ENCODE data around the gene SDK1.
A peak's percentile ranks its signal among the peaks of the same experiment; 100 is the strongest.
"Not testable (repeated sequence)": the region's sequence is repeated elsewhere in the genome, so short reads cannot be mapped to it uniquely, and the experiment has no call there.

SDK1 gene

GRCh38 chr7:3533040-3533439 is 232.0 kb downstream of the SDK1 start:
- no peak for DNase-seq (ENCODE audit: low read depth in 2 of 2)

GRCh38 chr7:3537210-3537875 is 236.3 kb downstream of the SDK1 start:
- no peak for DNase-seq (ENCODE audit: low read depth in 2 of 2)

GRCh38 chr7:3538041-3538440 is 237.0 kb downstream of the SDK1 start:
- DNase-seq (ENCODE audit: low read depth in 2 of 2) = no peak

GRCh38 chr7:3540456-3541220 is 239.6 kb downstream of the SDK1 start:
- no peak for DNase-seq (ENCODE audit: low read depth in 2 of 2)

- no peak for DNase-seq (ENCODE audit: low read depth in 2 of 2)
Observed at GRCh38 chr7:3544202-3544601, 243.2 kb downstream of the SDK1 start.

DNA sequence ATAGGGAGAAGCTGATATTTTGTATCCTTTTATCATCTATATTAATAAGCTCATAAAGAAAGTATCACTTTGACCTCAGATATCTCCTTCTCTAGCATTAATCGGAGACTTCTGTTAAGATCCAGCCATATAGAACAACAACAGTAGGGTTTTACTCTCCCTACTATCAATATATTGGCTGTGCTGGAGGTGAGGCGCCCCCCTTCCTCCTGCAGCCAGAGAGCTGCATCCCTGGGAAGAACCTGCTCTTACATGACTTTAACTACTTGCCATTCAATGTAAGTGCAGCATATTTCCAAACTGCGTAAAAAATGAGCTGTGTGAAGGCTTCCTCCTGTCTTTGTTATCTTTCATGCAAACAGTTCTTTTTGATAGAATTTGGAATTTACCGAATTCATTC is 247.8 kb downstream of the SDK1 start:
- DNase-seq (ENCODE audit: low read depth in 2 of 2) = no peak

DNA sequence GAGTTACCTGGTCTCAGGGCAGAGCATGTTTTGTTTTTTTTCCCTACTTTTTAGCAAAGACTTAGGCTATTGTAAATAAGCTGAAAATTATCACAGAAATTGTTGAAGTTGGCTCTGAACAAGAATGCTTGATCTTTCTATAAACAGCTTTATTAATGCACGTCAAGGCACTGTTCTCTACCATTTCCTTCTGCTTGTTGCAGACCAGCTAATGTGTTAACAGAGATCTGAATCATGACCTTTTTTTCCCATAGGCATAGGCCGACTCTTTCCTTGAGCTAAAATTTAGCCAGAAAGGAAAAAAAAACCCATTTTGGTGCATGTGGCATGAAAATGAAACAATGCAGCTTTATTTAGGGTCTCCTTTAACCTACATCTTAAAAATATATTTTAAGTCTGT is 248.5 kb downstream of the SDK1 start:
- DNase-seq (ENCODE audit: low read depth in 2 of 2) = no peak

GRCh38 chr7:3551536-3551935 is 250.5 kb downstream of the SDK1 start:
- DNase-seq (ENCODE audit: low read depth in 2 of 2) = no peak

GRCh38 chr7:3552499-3552898 is 251.4 kb downstream of the SDK1 start:
- DNase-seq (ENCODE audit: low read depth in 2 of 2) = no peak

DNA sequence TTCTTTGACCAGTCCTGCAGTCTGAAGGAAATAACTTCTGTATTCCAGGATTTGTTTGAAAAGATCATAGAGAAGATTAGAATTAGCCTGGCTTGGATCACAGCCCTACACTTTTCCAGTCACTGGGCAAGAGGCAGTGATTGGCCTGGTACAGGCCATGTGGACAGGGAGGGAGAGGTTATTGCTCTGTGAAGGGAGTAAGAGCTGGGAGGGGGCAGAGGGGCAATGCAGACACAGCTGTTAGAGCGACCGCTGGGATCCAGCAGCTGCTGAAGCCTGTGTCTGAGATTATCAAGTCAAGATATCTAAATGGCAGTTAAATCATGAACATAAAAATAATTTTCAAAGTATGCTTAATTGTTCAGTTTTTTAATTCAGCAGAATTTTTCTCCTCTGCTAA is 257.3 kb downstream of the SDK1 start:
- DNase-seq (ENCODE audit: low read depth in 2 of 2) = no peak

- DNase-seq (ENCODE audit: low read depth in 2 of 2) = peak; percentile 22 to 23
Observed at GRCh38 chr7:3559278-3559677, 258.2 kb downstream of the SDK1 start.

- no peak for DNase-seq (ENCODE audit: low read depth in 2 of 2)
Observed at GRCh38 chr7:3560495-3560894, 259.4 kb downstream of the SDK1 start.

GRCh38 chr7:3561932-3562331 is 260.9 kb downstream of the SDK1 start:
- no peak for DNase-seq (ENCODE audit: low read depth in 2 of 2)

DNA sequence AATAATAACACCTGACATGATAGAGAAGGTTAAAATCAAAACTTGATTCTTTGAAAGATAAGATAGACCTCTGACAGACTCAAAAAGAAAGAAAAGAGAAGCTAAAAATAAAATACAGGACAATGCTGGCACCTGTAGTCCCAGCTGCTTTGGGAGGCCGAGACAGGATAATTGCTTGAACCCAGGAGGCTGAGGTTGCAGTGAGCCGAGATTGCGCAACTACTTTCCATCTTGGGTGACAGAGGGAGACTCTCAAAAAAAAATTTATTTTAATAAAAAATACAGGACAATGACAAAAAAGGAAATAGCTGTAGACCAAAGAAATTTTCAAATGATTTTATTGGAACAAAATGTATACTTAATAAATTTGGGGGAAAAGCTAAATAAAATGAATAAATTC is 263.2 kb downstream of the SDK1 start:
- DNase-seq (ENCODE audit: low read depth in 2 of 2) = no peak

- DNase-seq (ENCODE audit: low read depth in 2 of 2) = no peak
Observed at GRCh38 chr7:3568516-3568915, 267.5 kb downstream of the SDK1 start.

GRCh38 chr7:3569643-3570042 is 268.6 kb downstream of the SDK1 start:
- no peak for DNase-seq (ENCODE audit: low read depth in 2 of 2)

GRCh38 chr7:3573151-3573550 is 272.1 kb downstream of the SDK1 start:
- no peak for DNase-seq (ENCODE audit: low read depth in 2 of 2)

GRCh38 chr7:3574386-3574785 is 273.3 kb downstream of the SDK1 start:
- DNase-seq (ENCODE audit: low read depth in 2 of 2) = no peak

- no peak for DNase-seq (ENCODE audit: low read depth in 2 of 2)
Observed at GRCh38 chr7:3575753-3576531, 274.9 kb downstream of the SDK1 start.

- no peak for DNase-seq (ENCODE audit: low read depth in 2 of 2)
Observed at GRCh38 chr7:3578399-3578798, 277.3 kb downstream of the SDK1 start.

DNA sequence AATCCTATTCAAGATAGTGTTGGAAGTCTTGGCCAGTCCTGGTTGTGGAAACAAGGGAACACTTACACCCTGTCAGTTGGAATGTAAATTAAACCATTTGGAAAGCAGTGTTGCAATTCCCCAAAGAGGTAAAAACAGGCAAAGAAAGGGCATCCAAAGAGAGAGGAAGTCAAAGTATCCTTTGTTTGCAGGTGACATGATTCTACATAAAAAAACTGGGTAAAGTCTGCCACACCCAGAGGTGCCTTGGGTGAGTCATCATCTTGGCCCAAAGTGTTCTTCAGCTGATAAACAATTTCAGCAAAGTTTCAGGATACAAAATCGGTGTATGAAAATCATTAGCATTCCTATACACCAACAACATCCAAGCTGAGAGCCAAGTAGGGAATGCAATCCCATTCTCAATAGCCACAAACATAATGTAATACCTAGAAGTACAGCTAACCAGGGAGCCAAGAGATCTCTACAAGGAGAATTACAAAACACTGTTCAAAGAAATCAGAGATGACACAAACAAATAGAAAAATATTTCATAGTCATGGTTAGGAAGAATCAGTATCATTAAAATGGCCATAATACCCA is 278.7 kb downstream of the SDK1 start:
- no peak for DNase-seq (ENCODE audit: low read depth in 2 of 2)

GRCh38 chr7:3582145-3582544 is 281.1 kb downstream of the SDK1 start:
- DNase-seq (ENCODE audit: low read depth in 2 of 2) = not testable (repeated sequence)

All from fibroblast of skin of left quadriceps (primary cell).